ENCODE data around the gene DNAAF8.

The DNAAF8 gene

GRCh38 chr16:4734063-4734729 is at the start of gene DNAAF8, which contains the start of gene ANKS3:
Gene DNAAF8, plus strand, starts transcription at chr16:4734537. Its CDS starts 1,978 bp downstream, at chr16:4736515.
Gene ANKS3, minus strand, starts transcription at chr16:4734271. Its CDS starts 4,122 bp downstream, at chr16:4730149.
- peak; percentile 98 for DNase-seq (ENCODE audit: low read depth, low spot score)

- DNase-seq (ENCODE audit: low read depth, low spot score): no peak
Measured at GRCh38 chr16:4684763-4685162, 49.6 kb upstream of the DNAAF8 start.

- DNase-seq (ENCODE audit: low read depth, low spot score): no peak
Measured at GRCh38 chr16:4685292-4685691, 49.0 kb upstream of the DNAAF8 start.

- DNase-seq (ENCODE audit: low read depth, low spot score): no peak
Measured at GRCh38 chr16:4685776-4686496, 48.4 kb upstream of the DNAAF8 start.

- no peak for DNase-seq (ENCODE audit: low read depth, low spot score)
Measured at GRCh38 chr16:4686497-4687210, 47.7 kb upstream of the DNAAF8 start.

- DNase-seq (ENCODE audit: low read depth, low spot score): no peak
Measured at GRCh38 chr16:4687416-4687815, 46.9 kb upstream of the DNAAF8 start.

GRCh38 chr16:4687946-4688673 is 46.2 kb upstream of the DNAAF8 start:
- DNase-seq (ENCODE audit: low read depth, low spot score): no peak

GRCh38 chr16:4688674-4689045 is 45.7 kb upstream of the DNAAF8 start:
- DNase-seq (ENCODE audit: low read depth, low spot score): no peak

- no peak for DNase-seq (ENCODE audit: low read depth, low spot score)
Measured at GRCh38 chr16:4689091-4689671, 45.2 kb upstream of the DNAAF8 start.

- DNase-seq (ENCODE audit: low read depth, low spot score): no peak
Measured at GRCh38 chr16:4689864-4690704, 44.3 kb upstream of the DNAAF8 start.

- no peak for DNase-seq (ENCODE audit: low read depth, low spot score)
Measured at GRCh38 chr16:4690946-4691665, 43.2 kb upstream of the DNAAF8 start.

- no peak for DNase-seq (ENCODE audit: low read depth, low spot score)
Measured at GRCh38 chr16:4691666-4692412, 42.5 kb upstream of the DNAAF8 start.

GRCh38 chr16:4692460-4693295 is 41.7 kb upstream of the DNAAF8 start:
- DNase-seq (ENCODE audit: low read depth, low spot score): no peak

GRCh38 chr16:4693296-4693955 is 40.9 kb upstream of the DNAAF8 start, which contains the start of gene NUDT16L1:
Gene NUDT16L1, plus strand, starts transcription at chr16:4693562. Its CDS starts 165 bp downstream, at chr16:4693727.
- peak; percentile 96 for DNase-seq (ENCODE audit: low read depth, low spot score)

GRCh38 chr16:4693956-4694641 is 40.2 kb upstream of the DNAAF8 start:
- DNase-seq (ENCODE audit: low read depth, low spot score): no peak

GRCh38 chr16:4694642-4695451 is 39.5 kb upstream of the DNAAF8 start:
- DNase-seq (ENCODE audit: low read depth, low spot score): no peak
